OCI-LY7 (cell line): ENCODE results near the gene GAB4. TPM values are rescaled to one million over a fixed set of nuclear protein-coding genes. Genes with fewer than 3 reads are reported as not detected.
"Not testable (repeated sequence)": the region's sequence is repeated elsewhere in the genome, so short reads cannot be mapped to it uniquely, and the experiment has no call there.

Experiments used
- BruUV-seq: library from RNA; stranded (reverse); fragments of 400-500 nt; replicated peaks from 2 replicates; lab custom pipeline; 2021; lab: Mats Ljungman, UMichigan
- CTCF ChIA-PET: fragments of 300-600 bp; sonication (Branson Sonifier 250); formaldehyde crosslinking; loops from one replicate; lab custom pipeline; 2022; ENCODE audit warnings: antibody characterized with exemption; ENCODE audit not compliant: unreplicated experiment; lab: Charles Lee
- POLR2A ChIA-PET: fragments of 300-600 bp; sonication (Branson Sonifier 250); formaldehyde crosslinking; loops from one replicate; lab custom pipeline; 2022; ENCODE audit warnings: antibody characterized with exemption; lab: Charles Lee
- DNase-seq: peaks from one replicate; pipeline ENCODE4 v3.0.0-alpha.2; 2015; ENCODE audit warnings: low spot score
- H2AFZ ChIP-seq: fragments of 200-600 bp; sonication (generic), shearing (Covaris generic); 2 replicates; pipeline ENCODE4 v1.6.1; 2014; ENCODE audit warnings: mild to moderate bottlenecking, antibody characterized with exemption, low read length, moderate library complexity
- H3K27ac ChIP-seq: fragments of 200-600 bp; sonication (generic); 2 replicates; pipeline ENCODE4 v1.5.1; 2014; ENCODE audit warnings: mixed run types, low read depth, mild to moderate bottlenecking, moderate library complexity, low read length, inconsistent platforms; ENCODE audit not compliant: poor library complexity, severe bottlenecking
- H3K36me3 ChIP-seq: fragments of 200-600 bp; sonication (generic); 2 replicates; pipeline ENCODE4 v1.6.1; 2014; ENCODE audit warnings: mild to moderate bottlenecking, antibody characterized with exemption, low read length, moderate library complexity, mixed read lengths; ENCODE audit not compliant: insufficient read depth
- H3K4me1 ChIP-seq: fragments of 200-600 bp; sonication (generic); 2 replicates; pipeline ENCODE4 v1.5.1; 2014; ENCODE audit warnings: mild to moderate bottlenecking, low read length; ENCODE audit not compliant: insufficient read depth, poor library complexity, severe bottlenecking
- H3K4me2 ChIP-seq: fragments of 200-600 bp; sonication (generic); 2 replicates; pipeline ENCODE4 v1.6.1; 2014; ENCODE audit warnings: mild to moderate bottlenecking, low read length
- H3K4me3 ChIP-seq: fragments of 200-600 bp; sonication (generic); 2 replicates; pipeline ENCODE4 v1.5.1; 2014; ENCODE audit warnings: mild to moderate bottlenecking, low read depth, low read length; ENCODE audit not compliant: poor library complexity, severe bottlenecking
- H3K79me2 ChIP-seq: fragments of 200-600 bp; sonication (generic); 2 replicates; pipeline ENCODE4 v1.6.1; 2016; ENCODE audit warnings: low read depth, mild to moderate bottlenecking, low read length, moderate library complexity, mixed read lengths; ENCODE audit not compliant: insufficient read depth
- H3K9me2 ChIP-seq: fragments of 200-600 bp; sonication (generic); 2 replicates; pipeline ENCODE4 v1.6.1; 2016; ENCODE audit warnings: mild to moderate bottlenecking, low read length, mixed read lengths; ENCODE audit not compliant: insufficient read depth
- H3K9me3 ChIP-seq: fragments of 200-600 bp; sonication (generic); 2 replicates; pipeline ENCODE4 v1.6.1; 2014; ENCODE audit warnings: mild to moderate bottlenecking, mixed run types, low read length, mixed read lengths
- H4K20me1 ChIP-seq: fragments of 200-600 bp; sonication (generic); 2 replicates; pipeline ENCODE4 v1.6.1; 2014; ENCODE audit warnings: mild to moderate bottlenecking, antibody characterized with exemption, low read length, moderate library complexity, mixed read lengths; ENCODE audit not compliant: insufficient read depth
- CTCF ChIP-seq: fragments of 200-600 bp; sonication (generic); conservative IDR thresholded peaks from 2 replicates; pipeline ENCODE4 v1.5.1; 2014; ENCODE audit warnings: mild to moderate bottlenecking, antibody characterized with exemption, low read length, moderate library complexity, mixed read lengths
- EZH2phosphoT487 ChIP-seq: fragments of 200-600 bp; sonication (generic); IDR thresholded peaks from 2 replicates; pipeline ENCODE4 v1.6.1; 2018; ENCODE audit warnings: low read depth, borderline replicate concordance, mild to moderate bottlenecking, mixed run types, antibody characterized with exemption, low read length, moderate library complexity, mixed read lengths
- intact Hi-C: fragments of 100-400 bp; cut with micrococcal nuclease; formaldehyde crosslinking; loops from one replicate; pipeline ENCODE4 v1.10.0; 2022; ENCODE audit not compliant: unreplicated experiment
- total RNA-seq, 2 experiments: library from RNA; depleted of rRNA in 1 of 2; stranded (reverse); fragments of >200 nt in 1 of 2; shearing (Covaris generic) in 1 of 2; gene quantifications; 2 replicates each; pipeline ENCODE4 v1.2.3, GENCODE V29; 2014 to 2022

GAB4 gene
- total RNA-seq, 2 experiments from 2014 or later, result not detected

DNA sequence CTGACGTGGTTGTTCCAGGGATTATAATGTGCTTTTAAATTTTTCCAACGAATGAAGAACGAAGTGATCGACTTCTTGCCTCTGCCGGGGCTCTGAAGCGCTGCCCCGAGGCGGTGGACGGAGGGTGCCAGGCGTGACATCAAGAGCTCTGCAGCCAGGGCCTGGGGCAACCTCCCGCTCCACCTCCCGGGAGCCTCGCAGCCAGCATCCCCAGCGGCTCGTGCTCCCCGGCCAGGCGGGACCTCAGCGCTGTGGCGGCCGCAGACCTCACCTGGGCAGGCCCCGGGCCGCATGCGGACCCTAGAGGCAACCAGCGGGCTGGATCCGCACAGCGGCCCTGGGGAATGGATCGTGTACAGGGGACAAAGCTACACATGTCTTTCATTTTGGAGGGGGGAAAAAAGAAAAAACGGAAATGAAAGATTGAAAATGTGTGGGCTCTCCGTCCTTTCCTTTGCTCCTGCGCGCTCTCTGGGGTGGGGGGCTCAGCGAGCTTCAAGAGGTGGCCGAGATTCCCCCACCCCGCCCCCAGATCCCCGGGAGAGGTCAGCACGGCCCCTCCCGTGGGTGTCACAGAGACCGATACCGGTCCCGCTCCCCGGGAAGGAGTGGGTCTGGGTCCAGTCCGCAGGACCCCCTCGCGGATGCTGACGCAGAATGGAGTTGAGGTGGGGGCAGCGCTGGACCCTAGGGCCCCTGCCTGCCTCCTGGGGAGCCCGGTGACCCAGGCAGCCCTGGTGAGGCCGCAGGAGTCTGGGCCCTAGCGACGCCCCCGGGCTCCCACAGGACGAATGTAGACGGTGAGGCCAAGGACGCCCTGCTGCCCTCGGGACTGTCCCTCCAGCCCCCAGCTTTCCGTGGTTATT, 28.2 kb upstream of the GAB4 start:
- BruUV-seq, DNase-seq, H2AFZ ChIP-seq, CTCF ChIA-PET, H3K27ac ChIP-seq, intact Hi-C loops, H3K9me2 ChIP-seq, POLR2A ChIA-PET, H3K9me3 ChIP-seq, H4K20me1 ChIP-seq: not testable (repeated sequence)
- Histone ChIP-seq H3K4me2 (peak overlapping the region; percentile 46), H3K4me1 (peaks cover 16% of the 10 kb centered on the region), H3K4me3 (peak overlapping the region; percentile 46), H3K79me2 (peaks cover 34% of the 10 kb centered on the region), H3K36me3 (peaks cover 14% of the 10 kb centered on the region)

DNA sequence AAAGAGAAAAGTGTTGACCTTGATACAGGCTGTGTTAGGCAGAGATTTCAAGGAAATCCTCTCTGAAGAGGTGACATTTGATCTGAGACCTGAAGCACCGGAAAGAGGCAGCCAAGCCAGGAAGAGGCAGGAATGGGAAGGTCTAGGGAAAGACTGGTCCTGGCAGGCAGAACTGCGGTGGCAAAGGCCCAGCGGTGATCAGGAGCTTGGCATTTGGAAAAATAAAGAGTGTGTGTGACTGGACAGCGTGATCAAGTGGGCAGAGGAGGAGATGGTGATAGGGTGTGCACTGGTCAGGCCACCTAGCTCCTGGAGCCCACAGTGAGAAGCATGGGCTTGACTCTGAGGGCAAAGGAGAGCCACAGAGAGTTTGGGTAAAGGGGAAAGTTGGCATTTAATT, 27.2 kb upstream of the GAB4 start:
- H2AFZ ChIP-seq, result no peak overlapping the region
- no peak for DNase-seq
- peaks cover 16% of the 10 kb centered on the region for H3K4me1 ChIP-seq
- H3K9me3 ChIP-seq, result 0 out of 2 replicates have a peak, but pooled peaks cover 6% of the 10 kb centered on the region
- POLR2A ChIA-PET, result no interaction called here
- peaks cover 4% of the 10 kb centered on the region; the same call in 1 of the 2 replicates for H3K36me3 ChIP-seq
- no peaks in the 10 kb centered on the region for H3K9me2 ChIP-seq
- H3K4me3 ChIP-seq, result no peak overlapping the region
- BruUV-seq, result no TSS peak
- peaks cover 25% of the 10 kb centered on the region for H3K79me2 ChIP-seq
- CTCF ChIA-PET, result no interaction called here
- intact Hi-C loops, result no loop called here
- no peak overlapping the region for H3K4me2 ChIP-seq
- H4K20me1 ChIP-seq, result no peaks in the 10 kb centered on the region
- H3K27ac ChIP-seq, result no peak overlapping the region
- TF ChIP-seq CTCF (no peak), EZH2phosphoT487 (no peak)

DNA sequence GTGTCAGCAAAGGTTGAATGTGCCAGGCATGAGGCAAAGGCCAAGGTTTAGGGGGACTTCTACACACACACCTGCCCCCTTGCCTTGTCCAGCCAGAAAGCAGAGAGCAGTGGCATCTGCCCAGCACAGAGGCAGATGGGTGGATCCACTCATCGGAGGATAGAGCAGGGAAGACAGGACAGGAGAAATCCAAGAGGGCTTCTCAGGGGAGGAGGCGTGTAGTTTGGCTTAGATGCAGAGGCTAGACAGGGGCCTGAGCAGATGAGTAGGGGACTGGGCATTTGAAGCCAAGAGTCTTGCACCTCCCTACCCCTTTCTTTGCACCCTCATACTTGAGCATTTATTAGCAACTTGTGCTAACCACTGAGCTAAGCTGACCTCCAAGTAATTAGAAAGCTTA, 26.5 kb upstream of the GAB4 start:
- Histone ChIP-seq H3K79me2 (peaks cover 18% of the 10 kb centered on the region), H3K4me1 (peaks cover 13% of the 10 kb centered on the region)
- H2AFZ ChIP-seq, H4K20me1 ChIP-seq, H3K4me3 ChIP-seq, H3K9me2 ChIP-seq, H3K4me2 ChIP-seq, intact Hi-C loops, BruUV-seq, POLR2A ChIA-PET, H3K27ac ChIP-seq, H3K36me3 ChIP-seq, CTCF ChIA-PET, H3K9me3 ChIP-seq, DNase-seq: not testable (repeated sequence)

- H3K4me2 ChIP-seq, H3K36me3 ChIP-seq, intact Hi-C loops, CTCF ChIA-PET, BruUV-seq, H3K27ac ChIP-seq, H3K4me3 ChIP-seq, H3K9me2 ChIP-seq, H3K9me3 ChIP-seq, POLR2A ChIA-PET, DNase-seq, H4K20me1 ChIP-seq, H2AFZ ChIP-seq, H3K4me1 ChIP-seq, H3K79me2 ChIP-seq: not testable (repeated sequence)
Measured at GRCh38 chr22:17032277-17032676, 24.3 kb upstream of the GAB4 start.

- H3K36me3 ChIP-seq, H3K79me2 ChIP-seq, CTCF ChIA-PET, H2AFZ ChIP-seq, DNase-seq, H3K9me2 ChIP-seq, POLR2A ChIA-PET, H3K4me3 ChIP-seq, intact Hi-C loops, H3K27ac ChIP-seq, H3K9me3 ChIP-seq, BruUV-seq, H3K4me1 ChIP-seq, H3K4me2 ChIP-seq, H4K20me1 ChIP-seq: not testable (repeated sequence)
Measured at GRCh38 chr22:17024380-17024779, 16.4 kb upstream of the GAB4 start.
